ENCODE measurements around the gene KCTD5. TPM values are rescaled to one million over a fixed set of nuclear protein-coding genes. Genes with fewer than 3 reads are reported as not detected.

KCTD5 gene
- total and polyA plus RNA-seq, 2 experiments from 2014 or later: 19.7 to 31.8 TPM

DNA sequence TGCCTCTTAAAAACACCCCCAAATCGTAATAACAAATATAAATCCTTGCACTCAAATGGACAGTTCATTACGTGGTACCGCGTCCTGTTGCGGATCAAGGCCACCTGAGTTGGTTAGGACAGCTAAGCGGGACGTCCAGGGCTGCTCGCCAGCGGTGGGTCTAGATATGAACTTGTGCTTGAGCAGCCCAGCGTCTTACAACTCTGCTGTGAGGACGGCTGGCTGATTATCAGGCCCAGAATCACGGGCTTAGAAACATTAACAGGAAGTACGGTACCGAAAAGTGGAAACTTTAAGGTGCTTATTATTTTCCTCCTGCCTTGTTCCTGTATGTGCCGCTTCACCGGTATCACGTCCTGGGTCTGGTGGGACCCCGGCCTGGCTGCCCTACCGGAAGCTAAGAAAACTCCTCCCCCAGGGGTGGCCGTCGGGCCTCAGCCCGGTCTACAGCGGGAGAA, 69.3 kb downstream of the KCTD5 start:
- Histone ChIP-seq H3F3A (replicated peaks; ENCODE audit: low read depth) (peaks cover 43% of the 10 kb centered on the region), H3K36me3 (ENCODE audit: insufficient read depth) (no peaks in the 10 kb centered on the region; the same call in 1 of the 2 replicates), H3K27ac (ENCODE audit: low read depth) (peak overlapping the region; percentile 100), H3K4me1 (ENCODE audit: insufficient read depth) (peaks cover 25% of the 10 kb centered on the region), H3K4me3 (peak overlapping the region; percentile 99), H3K79me2 (replicated peaks; ENCODE audit: insufficient read depth) (peaks cover 53% of the 10 kb centered on the region), H4K20me1 (replicated peaks; ENCODE audit: insufficient read depth) (peaks cover 28% of the 10 kb centered on the region), H3K9me2 (ENCODE audit: insufficient read depth) (no peaks in the 10 kb centered on the region), H3K4me2 (peak overlapping the region; percentile 100), H3K27me3 (ENCODE audit: insufficient read depth) (no peaks in the 10 kb centered on the region), H2AFZ (peak overlapping the region; percentile 94)
- Mint-ChIP-seq H3K27ac (peak overlapping the region; percentile 97), H3K9me3 (no peaks in the 10 kb centered on the region; the same call in 2 of the 3 replicates), H3K4me1 (peaks cover 32% of the 10 kb centered on the region), H3K36me3 (ENCODE audit: low read depth) (peaks cover 44% of the 10 kb centered on the region), H3K4me3 (peak overlapping the region; percentile 93), H3K27me3 (ENCODE audit: insufficient read depth, low read depth, poor library complexity) (peaks cover 13% of the 10 kb centered on the region)
- ATAC-seq: peak; percentile 84
- peak; percentile 92 for DNase-seq (ENCODE audit: low spot score)
- TF ChIP-seq, protein P1, sequence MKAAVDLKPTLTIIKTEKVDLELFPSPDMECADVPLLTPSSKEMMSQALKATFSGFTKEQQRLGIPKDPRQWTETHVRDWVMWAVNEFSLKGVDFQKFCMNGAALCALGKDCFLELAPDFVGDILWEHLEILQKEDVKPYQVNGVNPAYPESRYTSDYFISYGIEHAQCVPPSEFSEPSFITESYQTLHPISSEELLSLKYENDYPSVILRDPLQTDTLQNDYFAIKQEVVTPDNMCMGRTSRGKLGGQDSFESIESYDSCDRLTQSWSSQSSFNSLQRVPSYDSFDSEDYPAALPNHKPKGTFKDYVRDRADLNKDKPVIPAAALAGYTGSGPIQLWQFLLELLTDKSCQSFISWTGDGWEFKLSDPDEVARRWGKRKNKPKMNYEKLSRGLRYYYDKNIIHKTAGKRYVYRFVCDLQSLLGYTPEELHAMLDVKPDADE (IDR thresholded peaks at IDR 0.05): 0 out of 2 replicates have a peak, but pooled peaks have one; percentile 2
- no peak for TF ChIP-seq CREB1 (CRISPR knock-in tag; IDR thresholded peaks at IDR 0.05; ENCODE audit: low read depth)
- TF ChIP-seq POLR2AphosphoS5 (IDR thresholded peaks at IDR 0.05; ENCODE audit: low read depth): peak; percentile 70

- Histone ChIP-seq H3F3A (replicated peaks; ENCODE audit: low read depth) (peaks cover 44% of the 10 kb centered on the region), H3K4me1 (ENCODE audit: insufficient read depth) (peaks cover 25% of the 10 kb centered on the region), H3K4me3 (peak within 1 kb of the TSS; percentile 99), H3K9me2 (ENCODE audit: insufficient read depth) (no peaks in the 10 kb centered on the region), H3K27me3 (ENCODE audit: insufficient read depth) (no peaks in the 10 kb centered on the region), H3K36me3 (ENCODE audit: insufficient read depth) (peaks cover 5% of the 10 kb centered on the region), H2AFZ (peak within 1 kb of the TSS; percentile 94), H4K20me1 (replicated peaks; ENCODE audit: insufficient read depth) (peaks cover 35% of the 10 kb centered on the region), H3K27ac (ENCODE audit: low read depth) (peak within 1 kb of the TSS; percentile 100), H3K79me2 (replicated peaks; ENCODE audit: insufficient read depth) (peaks cover 59% of the 10 kb centered on the region), H3K4me2 (peak within 1 kb of the TSS; percentile 100)
- H3K9me3 Mint-ChIP-seq: no peaks in the 10 kb centered on the region; the same call in 2 of the 3 replicates
- peak; percentile 80 for ATAC-seq
- H3K27ac Mint-ChIP-seq: peak within 1 kb of the TSS; percentile 97
- peaks cover 51% of the 10 kb centered on the region for H3K36me3 Mint-ChIP-seq (ENCODE audit: low read depth)
- peaks cover 35% of the 10 kb centered on the region for H3K4me1 Mint-ChIP-seq
- peak; percentile 62 for TF ChIP-seq POLR2AphosphoS5 (IDR thresholded peaks at IDR 0.05; ENCODE audit: low read depth)
- TF ChIP-seq, protein P1 (IDR thresholded peaks at IDR 0.05): peak; percentile 89
- peak; percentile 93 for TF ChIP-seq CREB1 (CRISPR knock-in tag; IDR thresholded peaks at IDR 0.05; ENCODE audit: low read depth)
- TF ChIP-seq ZNF114 (CRISPR knock-in tag; IDR thresholded peaks at IDR 0.05): no peak
- no peak for TF ChIP-seq STAT1 (IDR thresholded peaks at IDR 0.05; ENCODE audit: unreplicated experiment)
- H3K4me3 Mint-ChIP-seq: peak within 1 kb of the TSS; percentile 93
- peaks cover 16% of the 10 kb centered on the region for H3K27me3 Mint-ChIP-seq (ENCODE audit: insufficient read depth, low read depth, poor library complexity)
- peak; percentile 97 for DNase-seq (ENCODE audit: low spot score)
These were observed 69.9 kb downstream of the KCTD5 start, which contains the start of gene SRRM2 for GRCh38 chr16:2752035-2752849. Gene SRRM2, plus strand, starts transcription at chr16:2752638. Its CDS starts 3,727 bp downstream, at chr16:2756365.

Measured in GM23338 (cell line).